HepG2 (cell line): ENCODE data around the gene GPR26. TPM values are rescaled to one million over a fixed set of nuclear protein-coding genes. Genes with fewer than 3 reads are reported as not detected.

Source experiments
- ATAC-seq: fragments of 200-7000 bp; cut with Tn5 transposase; 3 replicates; pipeline ENCODE4 v1.9.1; 2020; ENCODE audit warnings: mild to moderate bottlenecking, moderate library complexity
- BruUV-seq: library from RNA; stranded (reverse); fragments of 400-500 nt; replicated peaks from 2 replicates; lab custom pipeline; 2021; lab: Mats Ljungman, UMichigan
- CTCF ChIA-PET: fragments of 300-600 bp; formaldehyde crosslinking; extraction: SDS; loops from one replicate; lab custom pipeline; 2021; ENCODE audit warnings: low total read pairs, inconsistent platforms, low intra/inter-chr PET ratio; lab: Yijun Ruan, JAX
- POLR2A ChIA-PET: fragments of 350-600 bp; sonication (Branson Sonifier 250); formaldehyde crosslinking; loops from one replicate; lab custom pipeline; 2020; ENCODE audit warnings: antibody characterized with exemption, inconsistent platforms; lab: Yijun Ruan, JAX
- DNase-seq: peaks from one replicate; pipeline ENCODE4 v3.0.0-alpha.2; 2015; ENCODE audit warnings: low spot score
- FAIRE-seq: peaks from 3 replicates; lab custom pipeline; 2011; peaks lifted over from hg19 to GRCh38; lab: Jason Lieb, UNC
- H2AFZ ChIP-seq: one replicate; pipeline ENCODE4 v1.6.1; 2011; ENCODE audit warnings: low read length, inconsistent platforms
- H3K27ac ChIP-seq: fragments of 300-600 bp; 3 replicates; pipeline ENCODE4 v1.8.0; 2011; ENCODE audit warnings: mixed run types, mild to moderate bottlenecking, mixed read lengths, low read length, inconsistent platforms; ENCODE audit not compliant: insufficient read depth; ENCODE audit errors: extremely low read length
- H3K27me3 ChIP-seq, 2 experiments: fragments of 200-600 bp in 1 of 2; 2 replicates in 1 of 2; 3 replicates in 1 of 2; pipeline versions ENCODE4 v1.6.0 to v1.8.0; 2011; ENCODE audit warnings: low read length in 2 of 2, mild to moderate bottlenecking in 2 of 2, moderate library complexity in 2 of 2, inconsistent platforms in 1 of 2; ENCODE audit not compliant: insufficient read depth in 2 of 2, control insufficient read depth in 1 of 2
- H3K36me3 ChIP-seq, 2 experiments: fragments of 200-600 bp in 1 of 2; replicated peaks in 1 of 2; 2 replicates in 1 of 2; 3 replicates in 1 of 2; pipeline versions ENCODE4 v1.5.1 to v1.8.0; 2011; ENCODE audit warnings: low read length in 2 of 2, inconsistent platforms in 1 of 2; ENCODE audit not compliant: insufficient read depth in 2 of 2, control insufficient read depth in 1 of 2
- H3K4me1 ChIP-seq: 2 replicates; pipeline ENCODE4 v1.5.1; 2012; ENCODE audit warnings: low read length, inconsistent platforms; ENCODE audit not compliant: insufficient read depth
- H3K4me2 ChIP-seq: 2 replicates; pipeline ENCODE4 v1.6.0; 2011; ENCODE audit warnings: low read depth, low read length, inconsistent platforms
- H3K4me3 ChIP-seq, 3 experiments: fragments of 200-600 bp in 1 of 3; sonication (generic), shearing (Covaris generic) in 1 of 3; replicated peaks in 1 of 3; 2 replicates each; pipeline ENCODE4 v1.5.1; 2011 to 2016; ENCODE audit warnings: low read length in 3 of 3, inconsistent platforms in 2 of 3, low read depth in 2 of 3, mild to moderate bottlenecking in 2 of 3, control low read depth in 1 of 3, mixed read lengths in 1 of 3; ENCODE audit not compliant: insufficient read depth in 1 of 3
- H3K79me2 ChIP-seq: one replicate; pipeline ENCODE4 v1.6.1; 2011; ENCODE audit warnings: low read length, inconsistent platforms; ENCODE audit not compliant: insufficient read depth
- H3K9ac ChIP-seq: 2 replicates; pipeline ENCODE4 v1.6.0; 2011; ENCODE audit warnings: mild to moderate bottlenecking, low read depth, low read length, inconsistent platforms; ENCODE audit not compliant: insufficient read depth
- H3K9me3 ChIP-seq: 2 replicates; pipeline ENCODE4 v1.5.1; 2012; ENCODE audit warnings: mild to moderate bottlenecking, low read length
- H4K20me1 ChIP-seq: 2 replicates; pipeline ENCODE4 v1.6.0; 2011; ENCODE audit warnings: inconsistent platforms, mild to moderate bottlenecking, low read length, moderate library complexity; ENCODE audit not compliant: insufficient read depth
- ATF7 ChIP-seq, 2 experiments: fragments of 450-650 bp in 1 of 2; sonication (generic) in 1 of 2; formaldehyde crosslinking in 1 of 2; IDR thresholded peaks; 2 replicates each; pipeline versions ENCODE4 v1.4.0 to v1.6.1; 2016 to 2020; ENCODE audit warnings: antibody characterized with exemption in 1 of 2, mild to moderate bottlenecking in 1 of 2, missing genetic modification reagents in 1 of 2
- CERS6 ChIP-seq: sonication (generic); formaldehyde crosslinking; IDR thresholded peaks from 2 replicates; pipeline ENCODE4 v1.5.0; 2020; ENCODE audit warnings: missing genetic modification reagents
- CREB1 ChIP-seq, 2 experiments: fragments of 450-650 bp in 1 of 2; IDR thresholded peaks; 2 replicates each; pipeline ENCODE4 v1.6.1; 2016 to 2017; ENCODE audit warnings: control low read depth in 1 of 2, mild to moderate bottlenecking in 1 of 2, missing compliant biosample characterization in 1 of 2, missing genetic modification characterization in 1 of 2
- ETV5 ChIP-seq: IDR thresholded peaks from 2 replicates; pipeline ENCODE4 v1.6.1; 2018; ENCODE audit warnings: missing biosample characterization, missing genetic modification reagents, inconsistent platforms, borderline replicate concordance
- KDM5B ChIP-seq: sonication (generic); formaldehyde crosslinking; IDR thresholded peaks from 2 replicates; pipeline ENCODE4 v1.4.0; 2020; ENCODE audit warnings: missing genetic modification reagents, mild to moderate bottlenecking, borderline replicate concordance
- MED1 ChIP-seq: sonication (generic); formaldehyde crosslinking; IDR thresholded peaks from 2 replicates; pipeline ENCODE4 v1.4.0; 2020; ENCODE audit warnings: missing genetic modification reagents
- MTERF4 ChIP-seq: sonication (generic); formaldehyde crosslinking; IDR thresholded peaks from 2 replicates; pipeline ENCODE4 v1.8.0; 2023; ENCODE audit warnings: mild to moderate bottlenecking, missing genetic modification reagents
- NRL ChIP-seq: sonication (generic); formaldehyde crosslinking; IDR thresholded peaks from 2 replicates; pipeline ENCODE4 v1.5.0; 2020; ENCODE audit warnings: missing genetic modification reagents, mild to moderate bottlenecking, moderate library complexity, borderline replicate concordance
- SATB2 ChIP-seq: sonication (generic); formaldehyde crosslinking; IDR thresholded peaks from 2 replicates; pipeline ENCODE4 v1.5.0; 2020; ENCODE audit warnings: missing genetic modification reagents
- SOX6 ChIP-seq, 2 experiments: fragments of 450-650 bp in 1 of 2; sonication (generic) in 1 of 2; formaldehyde crosslinking in 1 of 2; IDR thresholded peaks; 2 replicates each; pipeline versions ENCODE4 v1.4.0 to v1.6.1; 2017 to 2020; ENCODE audit warnings: antibody characterized with exemption in 1 of 2, mild to moderate bottlenecking in 1 of 2, missing genetic modification reagents in 1 of 2
- SRSF9 ChIP-seq: fragments of 200-400 bp; formaldehyde crosslinking; IDR thresholded peaks from 2 replicates; pipeline ENCODE4 v1.6.1; 2018; ENCODE audit warnings: borderline replicate concordance, mild to moderate bottlenecking, low read depth, low read length; ENCODE audit not compliant: insufficient read depth, poor library complexity, severe bottlenecking
- ZNF101 ChIP-seq: sonication (generic); formaldehyde crosslinking; IDR thresholded peaks from 2 replicates; pipeline ENCODE4 v1.4.0; 2020; ENCODE audit warnings: mild to moderate bottlenecking, low read depth, missing genetic modification reagents, borderline replicate concordance
- ZNF224 ChIP-seq: sonication (generic); formaldehyde crosslinking; IDR thresholded peaks from 2 replicates; pipeline ENCODE4 v1.5.0; 2020; ENCODE audit warnings: mild to moderate bottlenecking, missing genetic modification reagents
- ZNF770 ChIP-seq: sonication (generic); formaldehyde crosslinking; IDR thresholded peaks from 2 replicates; pipeline ENCODE4 v1.5.0; 2020; ENCODE audit warnings: mild to moderate bottlenecking, missing genetic modification reagents
- WGBS: methylation state at CpG from one replicate; pipeline ENCODE4 v1.1.6; 2017; ENCODE audit warnings: low lambda C conversion rate; 5-methylcytosine and 5-hydroxymethylcytosine counted together
- in situ Hi-C: cut with HindIII; loops from 2 replicates; pipeline ENCODE4 v1.10.0; 2017; ENCODE audit warnings: low pct_unique_long_range_greater_than_20kb; ENCODE audit not compliant: extremely low pct_ligation_motif_present
- intact Hi-C: fragments of 100-400 bp; cut with micrococcal nuclease; formaldehyde crosslinking; loops from one replicate; pipeline ENCODE4 v1.10.0; 2022; ENCODE audit not compliant: unreplicated experiment
- polyA plus RNA-seq, 8 experiments: library from polyadenylated mRNA; depleted of rRNA in 3 of 8; stranded (reverse) in 7 of 8; unstranded in 1 of 8; fragments of >200 nt; fragmentation: Illumina TruSeq in 4 of 8; extraction: Trizol in 4 of 8; gene quantifications; 2 replicates each; pipeline versions ENCODE4 v1.2.1 to v1.2.3, GENCODE V29; 2011 to 2016; ENCODE audit warnings: low read depth in 4 of 8, missing spikeins in 1 of 8, mixed read lengths in 1 of 8; ENCODE audit not compliant: insufficient read depth in 1 of 8
- total RNA-seq, 5 experiments: library from RNA; depleted of rRNA; stranded (reverse); fragments of >200 nt; fragmentation: Illumina TruSeq; extraction: Trizol; gene quantifications; 2 replicates each; pipeline ENCODE4 v1.2.3, GENCODE V29; 2016; ENCODE audit warnings: low read depth in 1 of 5
- TF ChIP-seq, protein P1 (sequence below): sonication (generic); formaldehyde crosslinking; IDR thresholded peaks from 2 replicates; pipeline ENCODE4; 2020; ENCODE audit warnings: missing genetic modification reagents, mild to moderate bottlenecking, borderline replicate concordance

The GPR26 gene
- total and polyA plus RNA-seq, 2 of the 13 experiments (the other 11 are each of a cell fraction or from before 2014, with no cell fraction given), result not detected

GRCh38 chr10:123742751-123743440, 76.7 kb downstream of the GPR26 start:
- no peak overlapping the region for H3K9ac ChIP-seq
- no TSS peak for BruUV-seq
- H3K79me2 ChIP-seq, result no peaks in the 10 kb centered on the region
- ATAC-seq (no peak; the same call in 2 of the 3 replicates), DNase-seq (no peak), FAIRE-seq (no peak)
- no peaks in the 10 kb centered on the region for H3K36me3 ChIP-seq
- H3K27ac ChIP-seq, result no peak overlapping the region
- H3K4me1 ChIP-seq, result no peaks in the 10 kb centered on the region
- no peaks in the 10 kb centered on the region for H3K9me3 ChIP-seq
- in situ Hi-C loops (no loop called here), intact Hi-C loops (no loop called here)
- 34% methylated on average over 7 of the region's 10 CpGs for WGBS
- H3K4me2 ChIP-seq, result no peak overlapping the region
- no peak overlapping the region for H3K4me3 ChIP-seq
- peaks cover 0 to 8% of the 10 kb centered on the region in 2 experiments; a peak in 2 of 5 replicates for H3K27me3 ChIP-seq
- H4K20me1 ChIP-seq, result no peaks in the 10 kb centered on the region
- CTCF ChIA-PET, result no interaction called here
- POLR2A ChIA-PET, result no interaction called here
- TF ChIP-seq NRL (CRISPR knock-in tag), result no peak
- TF ChIP-seq, protein P1, sequence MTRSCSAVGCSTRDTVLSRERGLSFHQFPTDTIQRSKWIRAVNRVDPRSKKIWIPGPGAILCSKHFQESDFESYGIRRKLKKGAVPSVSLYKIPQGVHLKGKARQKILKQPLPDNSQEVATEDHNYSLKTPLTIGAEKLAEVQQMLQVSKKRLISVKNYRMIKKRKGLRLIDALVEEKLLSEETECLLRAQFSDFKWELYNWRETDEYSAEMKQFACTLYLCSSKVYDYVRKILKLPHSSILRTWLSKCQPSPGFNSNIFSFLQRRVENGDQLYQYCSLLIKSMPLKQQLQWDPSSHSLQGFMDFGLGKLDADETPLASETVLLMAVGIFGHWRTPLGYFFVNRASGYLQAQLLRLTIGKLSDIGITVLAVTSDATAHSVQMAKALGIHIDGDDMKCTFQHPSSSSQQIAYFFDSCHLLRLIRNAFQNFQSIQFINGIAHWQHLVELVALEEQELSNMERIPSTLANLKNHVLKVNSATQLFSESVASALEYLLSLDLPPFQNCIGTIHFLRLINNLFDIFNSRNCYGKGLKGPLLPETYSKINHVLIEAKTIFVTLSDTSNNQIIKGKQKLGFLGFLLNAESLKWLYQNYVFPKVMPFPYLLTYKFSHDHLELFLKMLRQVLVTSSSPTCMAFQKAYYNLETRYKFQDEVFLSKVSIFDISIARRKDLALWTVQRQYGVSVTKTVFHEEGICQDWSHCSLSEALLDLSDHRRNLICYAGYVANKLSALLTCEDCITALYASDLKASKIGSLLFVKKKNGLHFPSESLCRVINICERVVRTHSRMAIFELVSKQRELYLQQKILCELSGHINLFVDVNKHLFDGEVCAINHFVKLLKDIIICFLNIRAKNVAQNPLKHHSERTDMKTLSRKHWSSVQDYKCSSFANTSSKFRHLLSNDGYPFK (CRISPR knock-in tag), result no peak
- TF ChIP-seq CERS6 (CRISPR knock-in tag), result no peak
- TF ChIP-seq CREB1 (IDR thresholded peaks at IDR 0.05), result no peak
- TF ChIP-seq CREB1 (CRISPR knock-in tag; IDR thresholded peaks at IDR 0.05), result no peak
- TF ChIP-seq SATB2 (CRISPR knock-in tag), result no peak
- no peak for TF ChIP-seq ZNF101 (CRISPR knock-in tag)
- TF ChIP-seq KDM5B, result no peak
- no peak for TF ChIP-seq ZNF224 (CRISPR knock-in tag)
- TF ChIP-seq MED1 (CRISPR knock-in tag), result no peak
- TF ChIP-seq SOX6 (IDR thresholded peaks at IDR 0.05), result no peak
- TF ChIP-seq SOX6 (CRISPR knock-in tag; IDR thresholded peaks at IDR 0.05), result no peak
- no peak for TF ChIP-seq ZNF770 (CRISPR knock-in tag)
- TF ChIP-seq MTERF4 (CRISPR knock-in tag), result no peak
- no peak for TF ChIP-seq SRSF9
- TF ChIP-seq ATF7 (IDR thresholded peaks at IDR 0.05), result no peak
- TF ChIP-seq ATF7 (CRISPR knock-in tag; IDR thresholded peaks at IDR 0.05), result no peak
- no peak for TF ChIP-seq ETV5
- no peak overlapping the region for H2AFZ ChIP-seq
